ENCODE measurements around the gene PGAP6.
"Not testable (repeated sequence)": the region's sequence is repeated elsewhere in the genome, so short reads cannot be mapped to it uniquely, and the experiment has no call there.

Gene PGAP6

DNA sequence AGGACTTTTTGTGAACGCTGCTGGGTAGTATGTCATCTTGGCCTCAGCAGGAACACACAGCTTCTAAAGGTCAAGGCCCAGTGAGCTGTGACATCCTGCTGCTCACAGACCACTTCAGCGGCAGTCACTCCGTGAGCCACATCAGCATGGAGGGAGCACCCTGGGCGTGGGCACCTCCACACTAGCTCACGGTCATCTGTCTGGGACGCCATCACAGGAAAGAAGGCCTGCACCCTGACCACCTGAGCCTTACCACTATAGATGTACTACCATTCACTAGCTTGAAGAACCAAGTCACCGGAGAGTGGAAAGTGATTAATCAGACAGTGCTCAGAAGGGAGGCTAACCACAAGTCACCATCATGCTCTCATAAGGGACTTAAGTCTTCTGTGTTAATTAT, 32.6 kb downstream of the PGAP6 start:
- no peak for DNase-seq

DNA sequence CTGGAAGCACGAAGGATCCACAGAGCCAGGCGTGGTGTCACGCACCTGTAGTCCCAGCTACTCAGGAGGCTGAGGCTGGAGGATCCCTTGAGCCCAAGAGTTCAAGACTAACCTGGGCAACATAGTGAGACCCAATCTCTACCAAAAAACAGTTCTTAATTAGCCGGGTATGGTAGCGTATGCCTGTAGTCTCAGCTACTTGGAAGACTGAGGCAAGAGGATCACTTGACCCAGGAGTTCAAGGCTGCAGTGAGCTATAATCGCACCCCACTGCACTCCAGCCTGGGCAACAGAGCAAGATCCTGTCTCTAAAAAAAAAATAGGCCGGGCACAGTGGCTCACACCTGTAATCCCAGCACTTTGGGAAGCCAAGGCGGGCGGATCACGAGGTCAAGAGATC, 33.3 kb downstream of the PGAP6 start:
- not testable (repeated sequence) for DNase-seq

DNA sequence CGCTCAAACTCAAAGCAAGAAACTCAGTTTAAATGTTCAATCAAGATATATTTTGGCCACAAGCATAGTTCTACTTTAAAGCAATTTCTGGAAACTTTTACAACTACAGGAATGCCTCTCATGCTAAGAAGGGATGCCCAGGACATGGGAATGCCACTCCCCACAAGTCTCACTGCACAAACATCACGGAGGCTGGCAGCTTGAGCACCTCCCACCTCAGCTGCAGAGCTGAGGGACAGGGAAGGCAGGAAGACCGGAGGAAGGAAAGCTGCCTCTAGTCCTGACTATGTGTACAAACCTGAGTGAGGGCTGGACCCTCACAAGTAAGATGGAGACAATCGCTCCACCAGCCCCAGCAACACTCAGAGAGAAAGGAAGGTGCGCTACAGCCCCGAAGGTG, 34.6 kb downstream of the PGAP6 start:
- DNase-seq, result no peak

DNA sequence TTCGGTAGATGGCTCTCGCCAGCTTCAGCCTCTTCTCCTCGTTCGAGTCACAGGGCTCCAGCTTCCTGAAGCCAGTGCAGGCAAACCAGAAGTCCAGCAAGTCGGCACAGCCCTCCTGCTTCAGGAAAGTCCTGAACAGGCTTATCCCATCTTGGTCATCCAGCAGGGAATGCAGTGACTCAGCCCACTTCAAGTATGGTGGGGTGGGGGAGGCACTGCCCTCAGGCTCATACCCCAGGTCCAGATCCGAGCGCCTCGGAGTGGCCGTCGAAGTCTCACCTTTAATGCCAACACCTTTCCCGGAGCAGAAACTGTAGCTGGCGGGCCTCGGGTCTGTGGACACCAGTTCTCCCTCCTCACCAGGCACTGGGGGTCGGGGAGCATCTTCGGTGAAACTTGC, 35.2 kb downstream of the PGAP6 start:
- no peak for DNase-seq

DNA sequence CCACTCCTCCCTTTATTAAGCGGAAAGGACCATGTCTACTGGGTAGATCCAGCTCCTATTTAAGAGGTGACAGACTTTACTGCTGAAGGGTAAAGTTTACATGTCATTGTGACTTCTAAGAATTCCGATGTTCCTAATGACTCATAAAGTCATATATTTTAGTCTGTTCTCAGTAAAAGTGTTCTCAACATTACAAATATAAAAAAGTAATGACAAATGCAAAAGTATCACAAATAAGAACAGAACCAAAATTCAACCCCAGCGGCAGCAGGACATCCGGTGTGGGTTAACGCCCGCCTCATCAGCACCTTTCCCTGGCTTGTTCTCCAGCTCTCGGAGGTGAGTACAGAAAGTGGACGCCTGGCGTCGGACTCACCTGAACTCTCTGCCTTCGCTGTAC, 36.0 kb downstream of the PGAP6 start:
- DNase-seq, result no peak

DNA sequence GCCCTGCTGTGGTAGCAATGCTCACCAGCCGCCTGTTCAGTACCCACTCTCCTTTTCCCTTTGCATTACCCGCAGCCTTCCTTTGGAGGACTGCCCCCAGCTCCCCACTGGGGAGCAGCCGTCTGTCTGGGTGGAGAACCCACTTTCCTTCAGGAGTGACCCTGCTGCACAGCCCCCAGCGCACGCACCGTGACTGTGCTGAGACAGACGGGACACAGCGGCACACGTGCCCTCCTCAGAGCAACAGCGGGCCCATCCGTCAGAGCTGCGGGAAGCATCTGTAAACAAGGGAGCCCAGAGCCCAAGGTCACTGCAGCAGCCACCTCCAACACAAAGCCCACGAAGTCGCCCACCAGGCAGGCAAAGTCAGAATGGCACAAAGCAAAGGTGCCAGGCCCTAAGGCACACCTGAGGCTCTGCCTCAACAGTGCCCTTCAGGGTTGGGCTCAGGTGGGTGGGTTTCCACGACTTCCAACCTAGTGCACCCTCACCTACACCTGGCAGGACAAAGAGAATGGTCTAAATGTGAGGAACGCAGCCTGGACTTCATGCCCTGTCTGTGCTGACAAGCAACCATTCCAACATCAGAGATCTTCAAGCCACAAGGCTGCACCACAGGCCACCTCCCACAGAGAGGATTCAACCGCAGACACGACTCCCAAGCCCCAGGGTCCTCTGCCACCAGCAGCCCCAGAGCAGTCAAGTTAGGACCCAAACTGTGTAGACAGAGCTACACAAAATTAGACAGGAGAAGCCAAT, 39.1 kb downstream of the PGAP6 start:
- no peak for DNase-seq

DNA sequence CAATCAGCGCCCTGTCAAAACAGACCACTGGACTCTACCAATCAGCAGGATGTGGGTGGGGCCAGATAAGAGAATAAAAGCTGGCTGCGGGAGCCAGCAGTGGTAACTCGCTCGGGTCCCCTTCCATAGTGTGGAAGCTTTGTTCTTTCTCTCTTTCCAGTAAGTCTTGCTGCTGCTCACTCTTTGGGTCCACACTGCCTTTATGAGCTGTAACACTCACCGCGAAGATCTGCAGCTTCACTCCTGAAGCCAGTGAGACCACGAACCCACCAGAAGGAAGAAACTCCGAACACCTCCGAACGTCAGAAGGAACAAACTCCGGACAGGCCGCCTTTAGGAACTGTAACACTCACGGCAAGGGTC, 39.8 kb downstream of the PGAP6 start:
- DNase-seq, result not testable (repeated sequence)

DNA sequence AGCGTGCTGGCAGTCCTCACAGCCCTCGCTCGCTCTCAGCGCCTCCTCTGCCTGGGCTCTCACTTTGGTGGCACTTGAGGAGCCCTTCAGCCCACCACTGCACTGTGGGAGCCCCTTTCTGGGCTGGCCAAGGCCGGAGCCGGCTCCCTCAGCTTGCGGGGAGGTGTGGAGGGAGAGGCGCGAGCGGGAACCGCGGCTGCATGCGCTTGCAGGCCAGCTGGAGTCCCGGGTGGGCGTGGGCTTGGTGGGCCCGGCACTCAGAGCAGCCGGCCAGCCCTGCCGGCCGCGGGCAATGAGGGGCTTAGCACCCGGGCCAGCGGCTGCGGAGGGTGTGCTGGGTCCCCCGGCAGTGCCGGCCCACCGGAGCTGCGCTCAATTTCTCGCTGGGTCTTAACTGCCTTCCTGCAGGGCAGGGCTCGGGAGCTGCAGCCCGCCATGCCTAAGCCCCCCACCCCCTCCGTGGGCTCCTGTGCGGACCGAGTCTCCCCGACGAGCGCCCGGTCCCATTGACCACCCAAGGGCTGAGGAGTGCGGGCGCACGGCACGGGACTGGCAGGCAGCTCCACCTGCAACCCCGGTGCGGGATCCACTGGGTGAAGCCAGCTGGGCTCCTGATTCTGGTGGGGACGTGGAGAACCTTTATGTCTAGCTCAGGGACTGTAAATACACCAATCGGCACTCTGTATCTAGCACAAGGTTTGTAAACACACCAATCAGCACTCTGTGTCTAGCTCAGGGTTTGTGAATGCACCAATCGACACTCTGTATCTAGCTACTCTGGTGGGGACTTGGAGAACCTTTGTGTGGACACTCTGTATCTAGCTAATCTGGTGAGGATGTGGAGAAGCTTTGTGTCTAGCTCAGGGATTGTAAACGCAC, 40.4 kb downstream of the PGAP6 start:
- not testable (repeated sequence) for DNase-seq

DNA sequence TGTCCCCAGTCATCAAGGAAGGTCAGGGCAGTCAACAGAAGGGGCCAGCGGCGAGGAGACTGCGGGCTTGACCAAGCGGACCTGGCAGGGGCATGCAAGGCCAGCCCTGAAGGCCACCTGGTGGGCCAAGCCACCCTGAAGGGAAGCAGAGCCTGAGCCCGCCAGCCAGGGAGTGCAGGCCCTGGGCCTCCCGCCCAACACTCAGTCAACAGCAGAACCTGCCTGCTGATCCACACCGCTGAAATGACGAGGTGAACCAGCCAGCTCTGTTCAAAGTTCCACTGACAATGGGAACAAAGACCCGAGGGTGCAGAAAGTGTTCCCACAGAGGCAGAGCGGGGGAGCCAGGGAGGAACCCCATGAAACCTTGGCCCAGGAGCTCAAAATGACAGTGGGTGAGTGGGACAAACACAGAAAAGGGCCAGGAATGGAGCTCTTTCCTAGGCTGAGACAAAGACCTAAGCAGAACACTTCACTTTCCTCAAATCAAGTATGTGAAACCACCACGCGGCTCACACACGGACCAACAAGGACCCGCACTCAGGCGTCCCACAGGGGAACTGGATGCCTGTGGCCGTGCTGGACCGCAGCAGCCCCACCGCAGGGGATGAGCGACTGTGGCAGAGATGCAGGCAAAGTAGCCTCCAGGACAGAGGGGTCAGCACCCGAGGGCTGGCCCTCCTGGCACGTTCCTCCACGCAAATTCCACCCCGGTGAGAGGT, 41.2 kb downstream of the PGAP6 start:
- DNase-seq, result no peak

DNA sequence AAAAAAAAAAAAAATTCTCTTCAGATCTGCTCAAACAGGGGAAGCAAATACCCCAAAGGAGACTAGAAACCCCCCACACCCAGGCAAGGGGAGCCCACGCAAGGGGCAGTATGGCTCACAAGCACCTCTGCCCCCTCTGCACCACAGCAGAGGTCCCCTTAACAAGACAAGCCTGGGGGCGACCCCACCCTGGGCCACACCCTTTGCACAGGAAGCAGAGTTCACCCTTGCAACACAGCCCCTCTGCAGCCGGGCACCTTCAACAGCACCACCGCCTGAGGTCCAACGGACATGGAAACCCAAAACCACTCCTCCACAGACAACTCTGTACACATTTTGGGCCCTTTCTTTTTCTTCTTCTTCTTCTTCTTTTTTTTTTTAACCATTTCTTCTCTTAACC, 42.1 kb downstream of the PGAP6 start:
- no peak for DNase-seq

DNA sequence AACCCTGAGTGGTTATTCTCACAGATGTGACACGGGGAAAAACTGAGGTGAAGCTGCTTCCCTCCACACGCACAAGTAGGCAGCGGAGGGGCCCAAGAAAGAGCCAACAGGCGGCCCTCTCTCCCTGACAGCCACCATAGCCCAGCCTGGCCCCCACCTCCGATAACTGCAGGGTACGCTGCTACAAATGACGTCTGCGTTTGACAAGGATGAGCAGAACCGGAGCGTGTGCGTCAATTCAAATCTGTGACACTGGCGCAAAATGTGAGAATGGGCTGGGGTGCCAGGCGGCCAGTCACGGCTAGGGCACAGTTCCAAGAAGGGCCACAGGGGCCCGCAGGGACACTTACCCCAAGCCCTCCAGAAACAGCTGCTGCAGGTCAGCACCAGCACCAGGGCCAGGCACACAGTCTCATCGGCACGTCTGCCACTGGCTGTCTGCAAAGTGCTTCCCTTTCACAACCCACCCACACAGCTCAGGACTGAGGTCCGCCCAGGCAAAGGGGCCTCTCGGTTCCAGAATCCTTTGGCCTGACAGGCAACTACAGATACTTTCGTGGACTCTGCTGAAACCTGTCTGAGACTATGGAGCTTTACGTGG, 43.7 kb downstream of the PGAP6 start:
- no peak for DNase-seq

DNA sequence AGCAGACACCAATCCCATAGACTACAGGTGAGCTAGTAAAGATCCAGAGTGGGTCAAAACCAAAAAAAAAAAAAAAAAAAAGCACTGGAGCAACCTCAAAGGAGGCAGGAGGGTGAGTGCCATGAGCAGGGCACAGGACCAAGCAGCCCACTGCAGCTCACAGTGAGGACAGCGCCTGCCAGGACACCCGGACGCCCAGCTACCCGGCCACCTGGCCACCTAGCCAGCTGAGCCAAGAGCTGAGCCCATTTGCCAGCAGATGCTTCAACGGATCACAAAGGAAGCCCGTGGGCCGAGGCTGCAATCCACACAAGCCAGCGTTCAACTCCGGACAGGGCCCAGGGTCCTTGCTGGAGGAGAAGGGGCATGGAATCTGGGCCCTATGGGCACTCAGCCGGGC, 44.3 kb downstream of the PGAP6 start:
- DNase-seq, result peak; percentile 32 to 80

DNA sequence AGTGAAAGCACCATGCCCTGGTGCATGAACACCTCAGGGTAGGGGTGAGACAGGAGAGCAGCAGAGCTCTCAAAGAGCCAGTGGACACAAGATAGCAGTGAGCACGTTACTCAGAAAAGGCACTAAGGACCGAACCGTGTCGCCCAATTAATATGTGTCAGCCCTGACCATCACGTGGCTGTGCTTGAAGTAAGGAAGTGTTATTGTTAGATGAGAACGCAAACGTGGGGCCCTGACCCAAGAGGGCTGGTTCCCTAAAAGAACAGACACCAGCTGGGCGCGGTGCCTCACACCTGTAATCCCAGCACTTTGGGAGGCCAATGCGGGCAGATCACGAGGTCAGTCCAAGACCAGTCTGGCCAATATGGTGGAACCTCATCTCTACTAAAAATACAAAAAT, 45.5 kb downstream of the PGAP6 start:
- DNase-seq, result no peak

DNA sequence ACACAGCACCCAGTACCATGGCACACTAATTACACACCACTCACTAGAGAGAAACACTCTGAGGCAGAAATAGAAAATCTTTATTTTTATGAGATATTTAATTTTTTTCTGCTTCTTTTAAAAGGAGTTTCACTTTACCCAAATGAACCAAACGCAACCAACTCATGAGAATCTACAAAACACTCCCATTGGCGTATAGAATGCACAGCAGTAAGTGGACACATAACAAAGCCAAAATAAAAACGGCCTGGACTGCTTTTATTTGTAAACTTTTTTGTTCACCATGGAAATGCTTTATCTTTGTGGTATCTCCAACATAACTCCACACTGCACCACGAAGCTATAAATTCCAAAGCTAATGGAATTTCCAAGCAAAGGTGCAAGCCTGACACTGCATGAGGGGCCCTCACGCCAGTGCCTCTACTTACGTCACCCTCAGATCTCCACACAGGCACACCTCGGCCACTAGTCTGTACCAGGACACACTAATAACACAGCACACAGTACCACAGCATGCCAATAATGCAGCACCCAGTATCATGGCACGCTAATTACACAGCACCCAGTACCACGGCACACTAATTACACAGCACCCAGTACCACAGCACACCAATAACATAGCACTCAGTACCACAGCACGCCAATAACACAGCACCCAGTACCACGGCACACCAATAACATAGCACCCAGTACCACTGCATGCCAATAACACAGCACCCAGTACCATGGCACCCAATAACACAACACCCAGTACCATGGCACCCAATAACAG, 46.7 kb downstream of the PGAP6 start:
- DNase-seq, result not testable (repeated sequence)

DNA sequence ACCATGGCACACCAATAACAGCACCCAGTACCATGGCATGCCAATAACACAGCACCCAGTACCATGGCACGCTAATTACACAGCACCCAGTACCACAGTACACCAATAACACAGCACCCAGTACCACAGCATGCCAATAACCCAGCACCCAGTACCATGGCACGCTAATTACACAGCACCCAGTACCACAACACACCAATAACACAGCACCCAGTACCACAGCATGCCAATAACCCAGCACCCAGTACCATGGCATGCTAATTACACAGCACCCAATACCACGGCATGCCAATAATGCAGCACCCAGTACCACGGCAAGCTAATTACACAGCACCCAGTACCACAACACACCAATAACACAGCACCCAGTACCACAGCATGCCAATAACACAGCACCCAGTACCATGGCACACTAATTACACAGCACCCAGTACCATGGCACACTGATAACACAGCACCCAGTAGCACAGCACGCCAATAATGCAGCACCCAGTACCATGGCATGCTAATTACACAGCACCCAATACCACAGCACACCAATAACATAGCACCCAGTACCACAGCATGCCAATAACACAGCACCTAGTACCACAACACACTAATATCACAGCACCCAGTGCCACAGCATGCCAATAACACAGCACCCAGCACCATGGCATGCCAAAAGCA, 47.5 kb downstream of the PGAP6 start:
- not testable (repeated sequence) for DNase-seq

DNA sequence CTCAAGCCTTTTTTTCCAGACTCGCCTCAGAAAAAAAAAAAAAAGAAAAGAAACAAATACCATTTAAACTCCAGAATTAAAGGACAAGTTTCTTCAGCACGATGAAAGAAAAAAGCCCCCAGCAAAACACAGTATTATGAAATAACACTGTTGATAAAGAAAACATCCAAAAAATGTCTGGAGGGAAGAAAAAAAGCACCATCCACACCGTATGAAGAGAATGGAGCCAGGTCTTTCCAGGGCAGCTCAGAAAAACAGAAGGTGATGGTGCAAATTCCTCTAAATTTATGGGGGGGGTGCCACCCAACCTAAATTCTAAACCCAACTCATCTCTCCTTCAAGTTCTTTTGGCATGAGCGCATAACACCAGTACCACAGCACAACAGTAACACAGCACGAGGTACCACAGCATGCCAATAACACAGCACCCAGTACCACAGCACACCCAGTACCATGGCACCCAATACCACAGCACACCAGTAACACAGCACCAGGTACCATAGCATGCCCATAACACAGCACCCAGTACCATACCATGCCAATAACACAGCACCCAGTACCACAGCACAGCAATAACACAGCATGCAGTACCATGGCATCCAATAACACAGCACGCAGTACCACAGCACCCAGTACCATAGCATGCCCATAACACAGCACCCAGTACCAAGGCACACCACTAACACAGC, 48.2 kb downstream of the PGAP6 start:
- no peak for DNase-seq

DNA sequence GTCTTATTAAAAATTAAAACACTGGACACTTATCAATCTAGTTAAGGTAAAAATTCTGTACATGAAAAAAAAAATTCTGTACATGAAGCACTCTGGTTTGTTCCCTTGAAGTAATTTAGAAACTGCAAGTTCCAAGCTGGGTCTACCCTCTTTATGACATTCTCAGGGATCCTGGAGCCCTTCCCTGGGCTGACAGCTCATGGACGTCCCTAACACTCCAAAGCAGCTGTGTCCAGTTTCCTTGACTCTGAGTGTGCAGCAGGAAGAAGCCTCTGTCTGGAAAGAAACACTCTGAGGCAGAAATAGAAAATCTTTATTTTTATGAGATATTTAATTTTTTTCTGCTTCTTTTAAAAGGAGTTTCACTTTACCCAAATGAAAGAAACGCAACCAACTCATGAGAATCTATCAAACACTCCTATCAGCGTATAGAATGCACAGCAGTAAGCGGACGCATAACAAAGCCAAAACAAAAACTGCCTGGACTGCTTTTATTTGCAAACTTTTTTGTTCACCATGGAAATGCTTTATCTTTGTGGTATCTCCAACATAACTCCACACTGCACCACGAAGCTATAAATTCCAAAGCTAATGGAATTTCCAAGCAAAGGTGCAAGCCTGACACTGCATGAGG, 50.5 kb downstream of the PGAP6 start:
- not testable (repeated sequence) for DNase-seq

DNA sequence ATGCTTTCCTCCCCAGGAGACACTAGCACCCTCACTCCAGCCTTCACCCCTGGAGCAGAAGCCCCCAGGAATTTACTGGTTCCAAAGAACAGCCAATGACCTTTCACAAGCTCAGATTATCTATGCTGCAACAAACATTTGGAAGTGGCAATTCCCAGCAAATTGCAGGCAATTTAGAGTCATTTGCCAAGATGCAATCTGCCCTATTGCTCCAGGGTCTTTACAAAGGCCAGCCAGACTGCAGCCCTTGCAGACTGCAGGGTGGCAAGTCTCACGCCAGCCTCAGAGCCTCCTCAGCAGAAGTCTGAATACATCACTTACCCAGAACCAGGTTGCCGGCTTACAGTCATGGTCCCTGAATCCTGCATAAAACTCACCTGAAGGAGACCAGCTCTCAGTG, 51.0 kb downstream of the PGAP6 start:
- DNase-seq, result no peak

DNA sequence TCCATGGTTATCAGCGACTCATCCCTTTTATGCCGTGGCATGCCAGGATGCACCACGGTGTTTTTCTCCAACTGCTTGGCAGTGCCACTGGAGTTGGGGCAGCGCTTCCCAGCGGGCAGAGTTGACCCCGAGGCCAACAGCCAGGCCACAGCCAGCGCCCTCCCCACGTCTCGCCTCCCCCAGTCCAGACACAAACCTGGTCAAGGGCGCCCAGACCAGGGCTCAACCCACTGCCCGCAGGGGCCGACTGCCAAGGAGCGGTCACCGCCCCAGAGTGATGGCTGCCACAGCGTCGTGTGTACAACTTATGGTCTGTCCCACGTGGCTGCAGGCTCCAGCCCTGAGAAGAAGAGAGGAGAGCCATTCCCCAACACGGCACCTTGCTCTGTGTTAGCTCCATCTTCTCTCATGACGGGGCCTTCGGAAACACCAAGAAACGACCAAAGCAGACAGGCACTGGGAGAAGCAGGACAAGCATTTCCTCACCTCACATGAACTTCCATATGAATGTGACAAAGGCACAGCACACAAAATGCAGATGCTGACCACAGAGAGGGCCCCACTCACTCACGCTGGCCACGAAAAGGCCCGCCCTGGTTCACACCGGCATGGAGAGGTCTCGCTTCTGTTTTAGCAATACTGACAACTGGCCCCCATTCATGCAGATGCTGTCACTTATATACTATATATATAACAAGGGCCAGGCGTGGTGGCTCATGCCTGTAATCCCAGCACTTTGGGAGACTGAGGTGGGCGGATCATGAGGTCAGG, 56.2 kb downstream of the PGAP6 start:
- DNase-seq, result no peak
